MM.1S (cell line): ENCODE measurements around the gene POLA2.
A peak's percentile ranks its signal among the peaks of the same experiment; 100 is the strongest.

Source experiments
- CTCF ChIP-seq: fragments of 300-600 bp; sonication (generic); IDR thresholded peaks from 2 replicates; pipeline ENCODE4 v1.5.1; 2016; ENCODE audit warnings: antibody characterized with exemption, low read length, mixed read lengths
- EZH2 ChIP-seq: fragments of 300-600 bp; sonication (generic); optimal IDR thresholded peaks from 2 replicates; pipeline ENCODE3; 2017; ENCODE audit warnings: low read depth, mild to moderate bottlenecking, antibody characterized with exemption, low read length, mixed read lengths
- EZH2phosphoT487 ChIP-seq: fragments of 300-600 bp; sonication (generic); IDR thresholded peaks from 2 replicates; pipeline ENCODE4 v1.6.1; 2018; ENCODE audit warnings: antibody characterized with exemption, low read length

- no peak for TF ChIP-seq EZH2
- TF ChIP-seq CTCF, result peak; percentile 8; the same call in 1 of the 2 replicates
- no peak for TF ChIP-seq EZH2phosphoT487
Observed at GRCh38 chr11:65315866-65316226, 54.1 kb downstream of the POLA2 start.
